HepG2 (cell line): ENCODE results near the gene CEP131. TPM values are rescaled to one million over a fixed set of nuclear protein-coding genes. Genes with fewer than 3 reads are reported as not detected.
A peak's percentile ranks its signal among the peaks of the same experiment; 100 is the strongest.

Source experiments
- ATF1 ChIP-seq: IDR thresholded peaks from 2 replicates; pipeline ENCODE4 v1.6.1; 2016; ENCODE audit warnings: mild to moderate bottlenecking, control low read depth
- ATF7 ChIP-seq, 2 experiments: fragments of 450-650 bp in 1 of 2; sonication (generic) in 1 of 2; formaldehyde crosslinking in 1 of 2; IDR thresholded peaks; 2 replicates each; pipeline versions ENCODE4 v1.4.0 to v1.6.1; 2016 to 2020; ENCODE audit warnings: antibody characterized with exemption in 1 of 2, mild to moderate bottlenecking in 1 of 2, missing genetic modification reagents in 1 of 2
- GMEB2 ChIP-seq: IDR thresholded peaks from 2 replicates; pipeline ENCODE4 v1.6.1; 2016; ENCODE audit warnings: missing biosample characterization, missing genetic modification reagents, low read depth
- KLF11 ChIP-seq: IDR thresholded peaks from 2 replicates; pipeline ENCODE4 v1.6.1; 2016; ENCODE audit warnings: missing compliant biosample characterization
- NFIC ChIP-seq: IDR thresholded peaks from 2 replicates; pipeline ENCODE4 v1.6.1; 2012; ENCODE audit warnings: mild to moderate bottlenecking, low read length, inconsistent platforms
- PRDM10 ChIP-seq: sonication (generic); formaldehyde crosslinking; IDR thresholded peaks from 2 replicates; pipeline ENCODE4 v1.4.0; 2020; ENCODE audit warnings: low read depth, missing genetic modification reagents
- REST ChIP-seq, 2 experiments: IDR thresholded peaks; 2 replicates each; pipeline ENCODE4 v1.6.1; 2011 to 2012; ENCODE audit warnings: low read length in 2 of 2, borderline replicate concordance in 1 of 2, low read depth in 1 of 2, mild to moderate bottlenecking in 1 of 2, moderate library complexity in 1 of 2
- ZBTB20 ChIP-seq: sonication (generic); formaldehyde crosslinking; IDR thresholded peaks from 2 replicates; pipeline ENCODE4 v1.8.1; 2023; ENCODE audit warnings: missing genetic modification reagents, low read depth, mild to moderate bottlenecking, borderline replicate concordance
- ZEB1 ChIP-seq: IDR thresholded peaks from 2 replicates; pipeline ENCODE4 v1.6.1; 2012; ENCODE audit warnings: mild to moderate bottlenecking, low read depth, inconsistent platforms; ENCODE audit not compliant: insufficient replicate concordance
- ZNF136 ChIP-seq: sonication (generic); formaldehyde crosslinking; IDR thresholded peaks from 2 replicates; pipeline ENCODE4 v1.8.1; 2022; ENCODE audit warnings: low read depth, mild to moderate bottlenecking, moderate library complexity, missing genetic modification reagents
- ZNF441 ChIP-seq: sonication (generic); formaldehyde crosslinking; IDR thresholded peaks from 2 replicates; pipeline ENCODE4 v1.7.0; 2021; ENCODE audit warnings: missing genetic modification reagents, borderline replicate concordance
- ZNF513 ChIP-seq: sonication (generic); formaldehyde crosslinking; conservative IDR thresholded peaks from 2 replicates; pipeline ENCODE4 v1.5.0; 2020; ENCODE audit warnings: missing genetic modification reagents
- ZNF709 ChIP-seq: sonication (generic); formaldehyde crosslinking; IDR thresholded peaks from 2 replicates; pipeline ENCODE4 v1.5.0; 2020; ENCODE audit warnings: mild to moderate bottlenecking, missing genetic modification reagents
- ZNF761 ChIP-seq: sonication (generic); formaldehyde crosslinking; conservative IDR thresholded peaks from 2 replicates; pipeline ENCODE4 v1.4.0; 2020; ENCODE audit warnings: mild to moderate bottlenecking, missing genetic modification reagents
- ZNF782 ChIP-seq: sonication (generic); formaldehyde crosslinking; IDR thresholded peaks from 2 replicates; pipeline ENCODE4 v1.4.0; 2020; ENCODE audit warnings: missing genetic modification reagents, mild to moderate bottlenecking, borderline replicate concordance
- ZNF792 ChIP-seq: IDR thresholded peaks from 2 replicates; pipeline ENCODE4 v1.6.1; 2016
- ZNF891 ChIP-seq: sonication (generic); formaldehyde crosslinking; IDR thresholded peaks from 2 replicates; pipeline ENCODE4 v1.5.0; 2020; ENCODE audit warnings: mild to moderate bottlenecking, missing genetic modification reagents
- polyA plus RNA-seq, 8 experiments: library from polyadenylated mRNA; depleted of rRNA in 3 of 8; stranded (reverse) in 7 of 8; unstranded in 1 of 8; fragments of >200 nt; fragmentation: Illumina TruSeq in 4 of 8; extraction: Trizol in 4 of 8; gene quantifications; 2 replicates each; pipeline versions ENCODE4 v1.2.1 to v1.2.3, GENCODE V29; 2011 to 2016; ENCODE audit warnings: low read depth in 4 of 8, missing spikeins in 1 of 8, mixed read lengths in 1 of 8; ENCODE audit not compliant: insufficient read depth in 1 of 8
- total RNA-seq, 5 experiments: library from RNA; depleted of rRNA; stranded (reverse); fragments of >200 nt; fragmentation: Illumina TruSeq; extraction: Trizol; gene quantifications; 2 replicates each; pipeline ENCODE4 v1.2.3, GENCODE V29; 2016; ENCODE audit warnings: low read depth in 1 of 5

Gene CEP131
- total and polyA plus RNA-seq, 2 of the 13 experiments (the other 11 are each of a cell fraction or from before 2014, with no cell fraction given) = 5.0 to 16.8 TPM

- TF ChIP-seq ZNF441 (CRISPR knock-in tag) (no peak; the same call in 1 of the 2 replicates), PRDM10 (no peak), ATF7 (IDR thresholded peaks at IDR 0.05) (no peak), ATF7 (CRISPR knock-in tag; IDR thresholded peaks at IDR 0.05) (no peak), ZNF782 (CRISPR knock-in tag) (peak; percentile 77), ZNF513 (CRISPR knock-in tag) (no peak), REST (IDR thresholded peaks at IDR 0.05; ENCODE audit: borderline replicate concordance in 1 of 2, low read depth in 1 of 2, low read length in 2 of 2) (no peak), ZBTB20 (peak; percentile 73; the same call in 1 of the 2 replicates), ZNF136 (CRISPR knock-in tag) (no peak), KLF11 (CRISPR knock-in tag) (no peak), ZNF709 (CRISPR knock-in tag) (no peak; the same call in none of the 2 replicates), NFIC (no peak), ZNF891 (no peak; the same call in none of the 2 replicates), ZNF792 (CRISPR knock-in tag) (peak; percentile 33; the same call in 1 of the 2 replicates), ZEB1 (no peak), ATF1 (CRISPR knock-in tag) (no peak), ZNF761 (CRISPR knock-in tag) (peak; percentile 38; the same call in 1 of the 2 replicates), GMEB2 (CRISPR knock-in tag) (no peak)
Observed at GRCh38 chr17:81222906-81223761, at the start of gene CEP131 (continued).
